Fibroblast of skin of right biceps (primary cell): Measurements from ENCODE around the gene EBF3.

Experiments
- DNase-seq: peaks from one replicate; pipeline ENCODE4 v3.0.0-alpha.2; 2013

EBF3 gene

GRCh38 chr10:129963641-129964501 lies at the start of gene EBF3:
Gene EBF3, minus strand, starts transcription at chr10:129964274. Its CDS starts 506 bp downstream, at chr10:129963768.
- peak; percentile 82 for DNase-seq

GRCh38 chr10:130013335-130014262 lies 49.5 kb upstream of the EBF3 start:
- no peak for DNase-seq

- no peak for DNase-seq
These were observed 48.1 kb upstream of the EBF3 start for GRCh38 chr10:130012129-130012528.

- no peak for DNase-seq
These were observed 46.6 kb upstream of the EBF3 start for GRCh38 chr10:130010653-130011052.

- DNase-seq = no peak
These were observed 45.2 kb upstream of the EBF3 start for GRCh38 chr10:130009228-130009627.

GRCh38 chr10:130003787-130004613 lies 39.9 kb upstream of the EBF3 start:
- DNase-seq = no peak

GRCh38 chr10:130003166-130003565 lies 39.1 kb upstream of the EBF3 start:
- no peak for DNase-seq

- DNase-seq = no peak
These were observed 38.5 kb upstream of the EBF3 start for GRCh38 chr10:130002606-130003005.

GRCh38 chr10:130000918-130001317 lies 36.8 kb upstream of the EBF3 start:
- DNase-seq = no peak

- no peak for DNase-seq
These were observed 35.1 kb upstream of the EBF3 start for GRCh38 chr10:129999140-129999539.

GRCh38 chr10:129993621-129994020 lies 29.5 kb upstream of the EBF3 start:
- peak; percentile 86 for DNase-seq

GRCh38 chr10:129992356-129992755 lies 28.3 kb upstream of the EBF3 start:
- DNase-seq = no peak

- no peak for DNase-seq
These were observed 18.8 kb upstream of the EBF3 start for GRCh38 chr10:129982825-129983224.

GRCh38 chr10:129978980-129979379 lies 14.9 kb upstream of the EBF3 start:
- no peak for DNase-seq

GRCh38 chr10:129978322-129978721 lies 14.2 kb upstream of the EBF3 start:
- no peak for DNase-seq

GRCh38 chr10:129977794-129978193 lies 13.7 kb upstream of the EBF3 start:
- DNase-seq = no peak

GRCh38 chr10:129973674-129974059 lies 9.6 kb upstream of the EBF3 start:
- DNase-seq = no peak

GRCh38 chr10:129972966-129973673 lies 9.0 kb upstream of the EBF3 start:
- no peak for DNase-seq

GRCh38 chr10:129972145-129972965 lies 8.3 kb upstream of the EBF3 start:
- DNase-seq = no peak

GRCh38 chr10:129971381-129972144 lies 7.5 kb upstream of the EBF3 start:
- DNase-seq = peak; percentile 60
